HG03108 (cell line): ENCODE measurements around the gene MYBPC2.
"Not testable (repeated sequence)": the region's sequence is repeated elsewhere in the genome, so short reads cannot be mapped to it uniquely, and the experiment has no call there.

Source experiments
- ATAC-seq: cut with Tn5 transposase; IDR thresholded peaks from one replicate; pipeline ENCODE4 v1.9.1; 2021; ENCODE audit warnings: moderate library complexity; ENCODE audit not compliant: unreplicated experiment

MYBPC2 gene

GRCh38 chr19:50457300-50457699 is 24.6 kb downstream of the MYBPC2 start:
- no peak for ATAC-seq

GRCh38 chr19:50458396-50459066 is 25.8 kb downstream of the MYBPC2 start:
- ATAC-seq, result no peak

- no peak for ATAC-seq
Observed at GRCh38 chr19:50459067-50459456, 26.4 kb downstream of the MYBPC2 start.

DNA sequence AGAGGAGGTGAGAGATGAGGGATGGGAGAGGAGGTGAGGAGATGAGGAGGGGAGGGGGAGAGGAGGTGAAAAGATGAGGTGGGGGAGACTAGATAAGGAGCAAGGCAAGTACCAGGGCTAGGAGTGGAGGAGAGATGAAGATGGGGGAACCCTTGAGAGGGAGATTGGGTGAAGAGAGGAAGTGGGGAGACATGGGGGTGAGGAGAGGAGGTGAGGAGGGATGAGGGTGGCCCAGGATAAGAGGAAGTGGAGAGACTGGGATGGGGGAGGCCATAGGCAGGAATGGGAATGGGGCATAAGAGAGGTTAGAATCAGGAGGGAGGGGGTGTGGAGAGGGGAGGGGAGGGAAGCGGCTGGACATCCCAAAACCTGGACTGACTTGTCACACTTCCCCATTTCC is 26.9 kb downstream of the MYBPC2 start:
- ATAC-seq, result no peak

DNA sequence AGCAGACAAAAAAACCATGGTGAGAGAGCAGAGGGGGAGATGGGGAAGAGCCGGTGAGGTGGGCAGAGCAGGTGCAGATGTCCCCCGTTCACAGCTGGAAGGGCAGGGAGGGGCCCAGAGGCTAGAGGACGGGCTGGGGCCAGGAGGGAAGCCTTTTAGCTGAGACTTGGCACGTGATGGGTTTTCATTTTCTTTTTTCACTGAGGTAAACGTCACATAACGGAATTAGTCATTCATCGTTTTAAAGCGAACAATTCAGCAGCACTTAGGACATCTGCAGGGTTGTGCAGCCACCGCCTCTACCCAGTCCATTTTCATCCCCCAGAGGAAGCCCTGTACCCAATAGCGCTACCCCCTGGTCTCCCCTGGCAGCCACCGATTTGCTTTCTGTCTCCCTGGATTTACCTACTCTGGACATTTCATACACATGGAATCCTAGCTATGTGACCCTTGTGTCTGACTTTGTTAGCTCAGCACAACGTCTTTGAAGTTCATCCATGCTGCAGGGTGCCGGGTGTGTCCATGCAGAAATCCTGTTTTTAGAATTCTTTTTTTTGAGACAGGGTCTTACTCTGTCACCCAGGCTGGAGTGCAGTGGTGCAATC is 27.6 kb downstream of the MYBPC2 start:
- ATAC-seq, result peak; percentile 70

GRCh38 chr19:50461066-50461875 is 28.6 kb downstream of the MYBPC2 start:
- ATAC-seq, result no peak

GRCh38 chr19:50462970-50463369 is 30.3 kb downstream of the MYBPC2 start:
- ATAC-seq, result no peak

DNA sequence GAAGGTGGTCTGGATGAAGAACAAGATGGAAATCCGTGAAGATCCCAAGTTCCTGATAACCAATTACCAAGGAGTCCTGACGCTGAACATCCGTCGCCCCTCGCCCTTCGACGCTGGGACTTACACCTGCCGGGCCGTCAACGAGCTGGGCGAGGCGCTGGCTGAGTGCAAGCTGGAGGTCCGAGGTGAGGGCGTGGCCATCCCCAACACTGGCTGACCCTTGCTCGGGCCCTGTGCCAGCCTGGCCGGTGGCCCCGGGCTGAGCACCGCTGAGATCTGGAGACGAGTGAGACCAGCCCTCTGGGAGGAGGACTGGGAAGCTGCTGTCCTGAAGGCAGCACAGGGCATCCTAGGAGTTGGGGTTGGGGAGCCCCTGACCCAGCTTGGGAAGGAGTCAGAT is 31.7 kb downstream of the MYBPC2 start:
- ATAC-seq, result no peak

DNA sequence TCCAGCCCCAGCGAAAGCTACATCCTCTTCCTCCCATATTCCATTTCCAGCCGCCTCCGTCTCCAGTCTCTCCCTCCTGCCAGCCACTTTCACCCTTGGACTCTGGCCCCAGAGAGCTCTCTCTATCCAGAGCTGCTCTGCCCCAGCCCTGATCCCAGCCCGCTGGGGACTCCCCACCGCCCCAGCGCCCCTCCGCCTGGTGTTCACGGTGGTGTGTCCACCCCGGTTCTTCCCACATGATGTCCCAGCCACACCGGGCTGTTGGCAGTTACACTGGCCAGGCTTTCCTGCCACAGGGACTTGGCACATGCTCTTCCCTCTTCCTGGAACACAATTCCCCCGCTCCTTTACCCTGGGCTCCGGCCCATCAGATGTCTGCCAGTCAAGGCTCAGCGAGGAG is 32.3 kb downstream of the MYBPC2 start:
- ATAC-seq, result no peak

DNA sequence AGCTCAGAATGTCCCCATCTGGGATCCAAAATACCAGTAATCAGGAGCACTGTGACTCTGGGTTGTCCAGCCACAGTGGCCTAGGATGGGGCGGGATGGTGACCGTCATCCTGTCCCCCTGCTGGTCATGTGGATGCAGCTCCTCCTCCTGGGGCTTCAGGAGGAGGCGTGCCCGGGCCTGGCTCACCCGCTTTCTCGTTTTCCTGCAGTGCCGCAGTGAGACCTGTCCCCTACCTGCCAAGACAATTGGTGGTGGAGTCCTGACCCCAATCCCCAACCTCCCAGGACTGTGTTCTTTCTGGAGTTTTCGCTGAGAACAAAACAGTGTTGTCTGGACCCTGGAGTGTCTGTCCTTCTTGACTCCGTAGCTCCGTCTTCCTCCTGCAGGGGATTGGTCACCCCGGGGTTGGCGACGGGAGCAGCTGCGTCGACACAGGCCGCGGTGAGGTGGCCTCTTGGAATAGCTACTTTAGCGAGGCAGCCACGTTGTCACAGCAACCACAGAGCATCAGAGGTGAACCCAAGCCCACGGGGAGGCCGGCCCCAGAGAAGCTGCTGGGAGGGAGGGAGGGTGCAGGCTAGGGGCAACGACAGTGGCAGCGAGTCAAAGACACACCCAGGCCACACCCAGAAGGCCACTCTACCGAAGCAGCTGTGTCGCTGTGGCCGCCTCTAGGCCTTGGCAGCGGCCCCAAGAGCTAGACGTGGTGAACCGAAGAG is 33.5 kb downstream of the MYBPC2 start:
- no peak for ATAC-seq

- no peak for ATAC-seq
Observed at GRCh38 chr19:50466706-50467039, 34.0 kb downstream of the MYBPC2 start.

DNA sequence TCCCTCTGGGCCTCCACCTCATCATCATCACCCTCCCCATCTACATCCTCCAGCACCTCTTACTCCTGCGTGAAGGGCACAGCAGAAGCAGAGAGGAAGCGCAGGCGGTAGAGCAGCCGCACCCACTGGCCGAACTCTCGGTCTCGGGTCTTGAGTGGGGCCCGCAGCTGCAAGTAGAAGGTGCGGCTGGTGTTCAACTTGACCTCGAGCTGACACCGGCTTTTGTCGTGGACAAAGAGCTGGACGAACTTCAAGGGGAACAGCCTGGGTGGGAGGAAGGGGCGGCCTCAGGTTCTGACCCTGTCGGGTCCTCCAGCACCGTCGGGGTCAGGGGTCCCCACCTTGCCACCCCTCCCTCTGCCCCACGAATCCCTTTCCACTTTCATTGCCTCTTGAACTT is 34.9 kb downstream of the MYBPC2 start:
- no peak for ATAC-seq

DNA sequence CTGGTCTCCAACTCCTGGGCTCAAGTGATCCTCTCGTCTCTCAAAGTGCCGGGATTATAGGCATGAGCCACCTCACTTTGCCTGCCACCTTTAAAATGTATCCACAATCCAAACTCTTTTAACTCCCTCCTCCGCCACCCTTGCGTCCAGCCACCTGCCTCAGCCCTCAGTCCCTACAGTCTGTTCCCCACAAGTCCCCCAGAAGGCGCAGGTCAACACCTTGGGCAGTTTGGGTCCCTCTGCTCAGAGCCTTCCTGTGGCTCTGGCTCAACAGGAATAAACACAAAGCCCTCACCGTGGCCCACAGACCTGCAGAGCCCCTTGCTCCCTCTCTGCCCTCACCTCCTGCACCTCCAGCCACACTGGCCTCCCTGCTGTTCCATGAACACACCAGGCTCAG is 36.1 kb downstream of the MYBPC2 start:
- no peak for ATAC-seq

DNA sequence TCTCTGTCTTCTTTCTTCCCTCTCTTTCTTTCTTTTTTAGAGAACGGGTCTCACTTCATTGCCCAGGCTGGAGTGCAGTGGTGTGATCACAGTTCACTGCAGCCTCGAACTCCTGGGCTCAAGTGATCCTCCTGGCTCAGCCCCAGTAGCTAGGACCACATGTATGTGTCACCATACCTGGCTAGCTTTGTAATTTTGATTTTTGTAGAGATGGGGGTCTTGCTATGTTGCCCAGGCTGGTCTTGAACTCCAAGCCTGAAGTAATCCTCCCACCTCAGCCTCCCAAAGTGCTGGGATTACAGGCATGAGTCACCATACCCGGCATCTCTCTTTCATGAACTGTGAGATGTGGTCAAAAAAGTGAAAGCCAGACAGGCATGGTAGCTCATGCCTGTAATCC is 40.6 kb downstream of the MYBPC2 start:
- ATAC-seq, result not testable (repeated sequence)

- ATAC-seq, result no peak
Observed at GRCh38 chr19:50475101-50475568, 42.4 kb downstream of the MYBPC2 start.

GRCh38 chr19:50475736-50476223 is 43.1 kb downstream of the MYBPC2 start:
- ATAC-seq, result peak; percentile 10

DNA sequence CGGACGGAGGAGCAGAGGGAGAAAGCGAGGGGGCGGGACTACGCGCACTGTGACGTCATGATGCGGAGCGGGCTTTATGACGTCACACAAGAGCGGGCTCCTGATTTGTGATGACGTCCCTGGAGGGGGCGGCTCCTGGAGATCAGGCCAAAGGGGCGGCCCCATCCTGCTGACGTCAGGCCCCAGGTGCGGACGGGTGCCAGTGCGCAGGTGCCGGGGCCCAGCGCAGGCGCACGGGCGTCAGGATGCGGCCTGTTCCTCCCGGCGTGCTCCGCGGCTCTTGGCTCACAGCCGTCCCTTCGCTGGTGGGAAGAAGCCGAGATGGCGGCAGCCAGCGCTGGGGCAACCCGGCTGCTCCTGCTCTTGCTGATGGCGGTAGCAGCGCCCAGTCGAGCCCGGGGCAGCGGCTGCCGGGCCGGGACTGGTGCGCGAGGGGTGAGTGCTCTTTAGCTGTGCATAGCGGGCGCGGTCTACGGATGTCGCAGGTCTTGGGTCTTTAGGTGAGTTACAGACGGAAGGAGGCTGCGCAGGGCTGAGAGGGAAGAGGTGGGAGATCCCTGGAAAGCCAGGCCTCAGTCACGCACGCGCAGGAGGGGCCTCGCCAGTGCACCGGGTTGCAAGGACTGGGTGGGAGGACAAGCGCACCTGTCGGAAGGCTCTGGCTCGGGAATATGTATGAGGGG is 43.7 kb downstream of the MYBPC2 start, which contains the start of the genes EMC10 and GARIN5A:
EMC10 (plus strand) TSS at position 284 of the 683 bp plus-strand sequence; CDS start at position 322, 38 bp downstream.
GARIN5A (minus strand) TSS at position 625 of the 683 bp plus-strand sequence; CDS start at position 165, 460 bp downstream.
- ATAC-seq, result peak; percentile 78

- no peak for ATAC-seq
Observed at GRCh38 chr19:50476907-50477238, 44.2 kb downstream of the MYBPC2 start.

- no peak for ATAC-seq
Observed at GRCh38 chr19:50477751-50478515, 45.2 kb downstream of the MYBPC2 start.
